GM18951 (cell line): ENCODE results near the gene RO60.

Experiments used
- POLR2A ChIP-seq: IDR thresholded peaks from 4 replicates; pipeline ENCODE4 v1.6.1; 2011; ENCODE audit warnings: mild to moderate bottlenecking; ENCODE audit not compliant: insufficient read length, insufficient read depth; ENCODE audit errors: extremely low read depth
- in situ Hi-C: fragments of 300-500 bp; cut with MboI; formaldehyde crosslinking; loops from one replicate; pipeline ENCODE4 v1.12.0; 2022; ENCODE audit warnings: low sequenced_read_pairs, mixed read lengths, inconsistent platforms; ENCODE audit not compliant: unreplicated experiment

Gene RO60

DNA sequence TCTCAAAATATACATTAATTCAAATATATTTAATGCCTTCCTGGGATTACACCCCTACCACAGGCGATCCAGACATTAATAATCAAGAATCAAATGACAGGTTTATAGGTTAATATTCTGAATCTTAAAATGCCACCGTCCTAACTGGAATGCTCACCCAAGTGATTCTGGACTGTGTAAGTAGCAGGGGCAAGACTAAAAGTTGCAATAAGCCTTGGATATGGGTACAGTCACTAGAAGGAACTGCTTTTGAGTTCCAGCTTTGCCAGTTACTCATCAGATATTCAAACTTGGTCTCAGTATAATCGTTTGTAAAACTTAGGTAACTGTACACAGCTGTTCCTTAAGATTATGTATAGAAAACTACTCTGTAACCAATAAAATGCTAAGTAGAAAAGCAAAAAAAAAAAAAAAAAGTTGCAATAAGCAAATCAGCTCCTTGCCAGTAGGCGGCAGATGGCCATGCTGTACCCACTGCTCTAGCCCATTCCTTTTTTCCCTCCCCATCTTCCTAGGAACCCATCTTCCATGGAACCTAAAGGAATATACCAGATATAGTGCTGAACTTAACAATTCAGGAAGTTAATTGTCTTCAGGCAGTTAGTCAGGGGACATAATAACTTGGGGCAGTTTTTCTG is 10.5 kb downstream of the RO60 start:
- in situ Hi-C loops = no loop called here
- TF ChIP-seq POLR2A = no peak

DNA sequence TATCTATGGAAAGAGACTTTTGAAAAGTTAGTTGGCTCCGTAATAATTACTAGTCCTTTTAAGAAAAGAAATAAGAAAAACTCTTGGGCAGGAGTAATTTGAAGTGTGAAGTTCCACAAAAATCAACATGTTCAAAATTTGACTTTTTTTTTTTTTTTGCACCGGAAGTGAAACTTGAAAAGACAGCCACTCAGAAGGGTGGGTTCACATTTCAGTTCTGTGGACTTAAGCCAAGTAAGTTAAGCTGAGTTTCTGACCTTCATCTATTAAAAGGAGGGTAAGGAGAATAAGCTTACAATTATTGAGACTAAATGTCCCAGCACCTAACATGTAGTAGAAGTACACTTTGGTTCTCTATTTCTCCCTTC is 11.0 kb downstream of the RO60 start:
- no peak for TF ChIP-seq POLR2A
- in situ Hi-C loops = no loop called here

DNA sequence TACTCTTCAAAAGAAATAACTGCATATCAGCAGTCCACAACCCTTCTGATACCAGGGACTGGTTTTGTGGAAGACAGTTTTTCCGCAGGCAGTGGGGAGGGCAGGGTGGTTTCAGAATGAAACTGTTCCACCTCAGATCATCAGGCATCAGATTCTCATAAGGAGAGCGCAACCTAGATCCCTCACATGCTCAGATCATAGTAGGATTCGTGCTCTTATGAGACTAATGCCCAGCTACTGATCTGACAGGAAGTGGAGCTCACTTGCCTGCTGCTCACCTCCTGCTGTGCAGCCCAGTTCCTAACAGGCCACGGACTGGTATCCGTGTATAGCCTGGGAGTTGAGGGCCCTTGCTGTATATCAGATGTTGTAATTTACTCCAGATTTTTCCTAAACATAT is 11.5 kb downstream of the RO60 start:
- in situ Hi-C loops = no loop called here
- TF ChIP-seq POLR2A = no peak

GRCh38 chr1:193077991-193078390 is 18.6 kb downstream of the RO60 start:
- in situ Hi-C loops = no loop called here
- TF ChIP-seq POLR2A = no peak

GRCh38 chr1:193079187-193079586 is 19.8 kb downstream of the RO60 start:
- in situ Hi-C loops = no loop called here

GRCh38 chr1:193083365-193084088 is 24.1 kb downstream of the RO60 start:
- in situ Hi-C loops = no loop called here
- no peak for TF ChIP-seq POLR2A

More at GRCh38 chr1:193079187-193079586, 19.8 kb downstream of the RO60 start:
- no peak for TF ChIP-seq POLR2A

DNA sequence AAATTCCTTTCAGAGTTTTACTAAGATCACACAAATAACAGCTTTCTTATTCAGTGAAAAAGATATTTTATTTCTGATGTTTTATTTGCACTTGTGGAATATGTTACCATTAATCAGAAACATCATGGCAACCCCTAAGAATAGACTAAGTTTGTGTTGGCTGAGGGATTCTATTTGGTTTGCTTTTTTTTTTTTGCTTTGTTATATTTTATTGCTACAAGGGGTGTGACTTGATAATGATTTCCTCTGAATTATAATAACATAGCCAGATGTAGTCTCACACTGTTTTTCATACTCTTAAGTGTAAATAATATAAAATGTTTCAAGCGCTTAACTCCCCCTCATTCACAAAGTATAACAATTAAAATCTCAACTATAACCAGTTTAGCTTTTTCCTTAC is 25.9 kb downstream of the RO60 start:
- no peak for TF ChIP-seq POLR2A
- in situ Hi-C loops = no loop called here

- TF ChIP-seq POLR2A = no peak
- in situ Hi-C loops = no loop called here
Measured at GRCh38 chr1:193086342-193086741, 26.9 kb downstream of the RO60 start.

DNA sequence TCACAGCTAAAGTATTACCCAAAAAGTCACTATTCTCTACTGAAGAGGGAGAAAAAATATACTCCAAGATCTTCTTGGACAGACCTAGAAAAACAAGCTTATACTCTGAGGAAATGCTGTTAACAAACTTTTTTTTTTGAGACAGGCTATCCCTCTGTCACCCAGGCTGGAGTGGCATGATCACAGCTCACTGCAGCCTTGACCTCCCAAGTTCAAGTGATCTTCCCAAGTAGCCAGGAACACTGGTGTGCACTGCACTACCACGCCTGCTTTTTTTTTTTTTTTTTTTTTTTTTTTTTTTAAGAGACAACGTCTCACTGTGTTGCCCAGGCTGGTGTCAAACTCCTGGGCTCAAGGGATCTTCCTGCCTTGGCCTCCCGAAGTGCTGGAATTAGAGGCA is 28.5 kb downstream of the RO60 start:
- no peak for TF ChIP-seq POLR2A
- in situ Hi-C loops = no loop called here

- TF ChIP-seq POLR2A = no peak
- in situ Hi-C loops = no loop called here
Measured at GRCh38 chr1:193090865-193091264, 31.5 kb downstream of the RO60 start.

- TF ChIP-seq POLR2A = no peak
- in situ Hi-C loops = no loop called here
Measured at GRCh38 chr1:193094112-193094511, 34.7 kb downstream of the RO60 start.

- TF ChIP-seq POLR2A = no peak
- in situ Hi-C loops = no loop called here
Measured at GRCh38 chr1:193102662-193103061, 43.2 kb downstream of the RO60 start.

GRCh38 chr1:193103759-193104501 is 44.5 kb downstream of the RO60 start:
- TF ChIP-seq POLR2A = no peak
- in situ Hi-C loops = no loop called here

DNA sequence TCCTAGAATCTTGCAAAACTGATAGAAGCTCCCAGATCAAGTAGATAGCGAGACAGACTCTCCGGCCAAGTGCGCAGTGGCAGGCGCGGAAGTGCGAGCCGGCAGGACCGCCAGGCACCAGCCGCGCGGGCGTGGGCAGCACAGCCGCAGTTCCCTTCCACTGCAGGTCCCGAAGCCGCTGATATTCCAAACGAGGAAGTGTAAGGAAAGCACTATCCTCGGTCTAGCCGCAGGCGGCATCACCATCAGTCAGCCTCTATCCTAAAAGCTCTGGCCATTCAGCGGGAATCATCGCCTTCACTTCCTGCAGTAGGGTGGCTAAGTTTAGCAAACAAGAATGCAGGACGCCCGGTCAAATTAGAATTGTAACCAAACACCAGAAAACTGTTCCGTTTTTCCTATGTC is 45.1 kb downstream of the RO60 start:
- no peak for TF ChIP-seq POLR2A
- in situ Hi-C loops = no loop called here
